ENCODE results near the gene DDX59. TPM values are rescaled to one million over a fixed set of nuclear protein-coding genes. Genes with fewer than 3 reads are reported as not detected.

Gene DDX59
- total and polyA plus RNA-seq, 10 of the 15 experiments (the other 5 are each of a cell fraction or from before 2014, with no cell fraction given), result 17.3 to 42.1 (median 23.6) TPM

DNA sequence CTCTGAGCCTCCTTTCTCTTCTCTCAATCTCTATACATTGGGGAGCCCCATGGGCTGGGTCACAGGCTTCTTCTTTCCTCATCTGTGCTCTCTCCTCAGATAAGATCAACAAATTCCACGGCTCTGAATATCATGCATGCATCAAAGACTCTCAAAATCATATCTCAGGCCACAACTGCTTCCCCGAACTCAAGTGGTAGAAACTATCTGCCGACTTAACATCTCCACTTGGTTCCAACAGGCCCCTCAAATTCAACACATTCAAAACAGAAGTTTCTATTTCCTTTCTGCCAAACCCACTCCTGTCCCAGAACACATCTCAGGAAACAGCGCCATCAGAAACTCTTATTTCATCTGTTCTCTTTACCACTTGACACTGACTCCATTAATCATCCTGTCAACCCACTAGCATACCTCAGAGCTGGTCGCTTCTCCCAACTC lies 16.7 kb downstream of the DDX59 start:
- CTCF ChIA-PET, result interaction anchor here (0.6 to 2.4 kb wide), 2 partner anchors 18 to 31 kb away, joined by 3 to 6 read pairs; no protein-coding TSS in a partner anchor
- Histone ChIP-seq H3K4me1 (ENCODE audit: control insufficient read depth, insufficient read depth, low read length) (peaks cover 37% of the 10 kb centered on the region), H3K27me3 (replicated peaks in 1 of 2; ENCODE audit: control insufficient read depth in 2 of 2, insufficient read depth in 2 of 2, low read length in 1 of 2) (no peaks in the 10 kb centered on the region), H3K9ac (ENCODE audit: control insufficient read depth, insufficient read depth, low read length) (peak overlapping the region; percentile 30; the same call in 1 of the 2 replicates), H2AFZ (ENCODE audit: control insufficient read depth, low read depth, low read length) (peak overlapping the region; percentile 34), H3K4me2 (ENCODE audit: control insufficient read depth, insufficient read depth) (peak overlapping the region; percentile 77), H3K9me3 (replicated peaks; ENCODE audit: control insufficient read depth, insufficient read depth, low read length) (no peaks in the 10 kb centered on the region), H3K36me3 (ENCODE audit: control insufficient read depth in 2 of 2, insufficient read depth in 2 of 2, low read length in 1 of 2) (peaks cover 3 to 19% of the 10 kb centered on the region in 2 experiments; a peak in 3 of 4 replicates), H3K4me3 (peak overlapping the region; percentile 1; the same call in 1 of the 2 replicates), H3K27ac (ENCODE audit: control insufficient read depth, insufficient read depth) (peak overlapping the region; percentile 63), H4K20me1 (ENCODE audit: control insufficient read depth, insufficient read depth) (no peaks in the 10 kb centered on the region), H3K79me2 (ENCODE audit: control insufficient read depth, insufficient read depth, low read length) (no peaks in the 10 kb centered on the region)
- POLR2A ChIA-PET, result interaction anchor here (0.6 to 1.1 kb wide), 4 partner anchors 17 to 251 kb away, joined by 3 to 6 read pairs (median 4); partner anchors contain the start of gene DDX59
- SMC1A ChIA-PET (ENCODE audit: uncharacterized antibody, unreplicated experiment), result interaction anchor here (0.5 to 3.1 kb wide), 7 partner anchors 9 to 113 kb away, joined by 3 to 12 read pairs (median 4); partner anchors contain the start of gene DDX59
- in situ Hi-C loops (cut with MboI), result no loop called here
- intact Hi-C loops (cut with micrococcal nuclease; ENCODE audit: unreplicated experiment), result no loop called here
- RAD21 ChIA-PET (ENCODE audit: unreplicated experiment), result interaction anchor here (0.6 to 2.9 kb wide), 5 partner anchors 12 to 29 kb away, joined by 3 to 12 read pairs (median 7); partner anchors contain the start of gene DDX59
- peak; percentile 42 for ATAC-seq
- 20% methylated on average over 5 of the region's 5 CpGs for WGBS (ENCODE audit: insufficient coverage, insufficient replicate concordance, low lambda C conversion rate, missing lambda C conversion rate)
- peak; percentile 23 for FAIRE-seq
- TSS peak; percentile 51 for BruUV-seq (replicated peaks)
- no peak for DNase-seq (ENCODE audit: low read depth, low spot score)
- TF ChIP-seq EED (IDR thresholded peaks at IDR 0.05; ENCODE audit: low read depth) (peak; percentile 68), CHD1 (IDR thresholded peaks at IDR 0.05; ENCODE audit: low read depth, low read length) (no peak), HDAC2 (IDR thresholded peaks at IDR 0.05) (no peak), MYB (IDR thresholded peaks at IDR 0.05; ENCODE audit: borderline replicate concordance, low read depth, low read length) (no peak), IKZF2 (IDR thresholded peaks at IDR 0.05) (peak; percentile 22 to 49; a peak in 2 of 4 replicates), BMI1 (IDR thresholded peaks at IDR 0.05; ENCODE audit: borderline replicate concordance) (no peak), PML (IDR thresholded peaks at IDR 0.05; ENCODE audit: low read length) (0 out of 2 replicates have a peak, but pooled peaks have one; percentile 31), TCF3 (IDR thresholded peaks at IDR 0.05; ENCODE audit: borderline replicate concordance, insufficient read depth, low read depth, low read length) (no peak), YBX1 (IDR thresholded peaks at IDR 0.05) (no peak), ESRRA (IDR thresholded peaks at IDR 0.05; ENCODE audit: low read length) (no peak), YY1 (IDR thresholded peaks at IDR 0.05; ENCODE audit: low read depth, low read length) (0 out of 2 replicates have a peak, but pooled peaks have one; percentile 2), RCOR1 (conservative IDR thresholded peaks at IDR 0.05; ENCODE audit: low read depth, low read length) (no peak), WRNIP1 (IDR thresholded peaks at IDR 0.05; ENCODE audit: borderline replicate concordance, low read depth, low read length) (no peak), IKZF1 (conservative IDR thresholded peaks at IDR 0.05) (peak; percentile 34; the same call in 1 of the 2 replicates)
- TF ChIP-seq, protein P1, sequence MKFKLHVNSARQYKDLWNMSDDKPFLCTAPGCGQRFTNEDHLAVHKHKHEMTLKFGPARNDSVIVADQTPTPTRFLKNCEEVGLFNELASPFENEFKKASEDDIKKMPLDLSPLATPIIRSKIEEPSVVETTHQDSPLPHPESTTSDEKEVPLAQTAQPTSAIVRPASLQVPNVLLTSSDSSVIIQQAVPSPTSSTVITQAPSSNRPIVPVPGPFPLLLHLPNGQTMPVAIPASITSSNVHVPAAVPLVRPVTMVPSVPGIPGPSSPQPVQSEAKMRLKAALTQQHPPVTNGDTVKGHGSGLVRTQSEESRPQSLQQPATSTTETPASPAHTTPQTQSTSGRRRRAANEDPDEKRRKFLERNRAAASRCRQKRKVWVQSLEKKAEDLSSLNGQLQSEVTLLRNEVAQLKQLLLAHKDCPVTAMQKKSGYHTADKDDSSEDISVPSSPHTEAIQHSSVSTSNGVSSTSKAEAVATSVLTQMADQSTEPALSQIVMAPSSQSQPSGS (IDR thresholded peaks at IDR 0.05; ENCODE audit: low read length), result no peak
- TF ChIP-seq, protein P2, sequence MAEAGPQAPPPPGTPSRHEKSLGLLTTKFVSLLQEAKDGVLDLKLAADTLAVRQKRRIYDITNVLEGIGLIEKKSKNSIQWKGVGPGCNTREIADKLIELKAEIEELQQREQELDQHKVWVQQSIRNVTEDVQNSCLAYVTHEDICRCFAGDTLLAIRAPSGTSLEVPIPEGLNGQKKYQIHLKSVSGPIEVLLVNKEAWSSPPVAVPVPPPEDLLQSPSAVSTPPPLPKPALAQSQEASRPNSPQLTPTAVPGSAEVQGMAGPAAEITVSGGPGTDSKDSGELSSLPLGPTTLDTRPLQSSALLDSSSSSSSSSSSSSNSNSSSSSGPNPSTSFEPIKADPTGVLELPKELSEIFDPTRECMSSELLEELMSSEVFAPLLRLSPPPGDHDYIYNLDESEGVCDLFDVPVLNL (IDR thresholded peaks at IDR 0.05; ENCODE audit: low read depth, low read length), result no peak
- TF ChIP-seq, protein P3, sequence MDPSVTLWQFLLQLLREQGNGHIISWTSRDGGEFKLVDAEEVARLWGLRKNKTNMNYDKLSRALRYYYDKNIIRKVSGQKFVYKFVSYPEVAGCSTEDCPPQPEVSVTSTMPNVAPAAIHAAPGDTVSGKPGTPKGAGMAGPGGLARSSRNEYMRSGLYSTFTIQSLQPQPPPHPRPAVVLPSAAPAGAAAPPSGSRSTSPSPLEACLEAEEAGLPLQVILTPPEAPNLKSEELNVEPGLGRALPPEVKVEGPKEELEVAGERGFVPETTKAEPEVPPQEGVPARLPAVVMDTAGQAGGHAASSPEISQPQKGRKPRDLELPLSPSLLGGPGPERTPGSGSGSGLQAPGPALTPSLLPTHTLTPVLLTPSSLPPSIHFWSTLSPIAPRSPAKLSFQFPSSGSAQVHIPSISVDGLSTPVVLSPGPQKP (IDR thresholded peaks at IDR 0.05; ENCODE audit: low read depth, low read length), result no peak
- TF ChIP-seq, protein P4, sequence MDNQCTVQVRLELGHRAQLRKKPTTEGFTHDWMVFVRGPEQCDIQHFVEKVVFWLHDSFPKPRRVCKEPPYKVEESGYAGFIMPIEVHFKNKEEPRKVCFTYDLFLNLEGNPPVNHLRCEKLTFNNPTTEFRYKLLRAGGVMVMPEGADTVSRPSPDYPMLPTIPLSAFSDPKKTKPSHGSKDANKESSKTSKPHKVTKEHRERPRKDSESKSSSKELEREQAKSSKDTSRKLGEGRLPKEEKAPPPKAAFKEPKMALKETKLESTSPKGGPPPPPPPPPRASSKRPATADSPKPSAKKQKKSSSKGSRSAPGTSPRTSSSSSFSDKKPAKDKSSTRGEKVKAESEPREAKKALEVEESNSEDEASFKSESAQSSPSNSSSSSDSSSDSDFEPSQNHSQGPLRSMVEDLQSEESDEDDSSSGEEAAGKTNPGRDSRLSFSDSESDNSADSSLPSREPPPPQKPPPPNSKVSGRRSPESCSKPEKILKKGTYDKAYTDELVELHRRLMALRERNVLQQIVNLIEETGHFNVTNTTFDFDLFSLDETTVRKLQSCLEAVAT (IDR thresholded peaks at IDR 0.05), result peak; percentile 31; the same call in 1 of the 2 replicates
- TF ChIP-seq, protein P5, sequence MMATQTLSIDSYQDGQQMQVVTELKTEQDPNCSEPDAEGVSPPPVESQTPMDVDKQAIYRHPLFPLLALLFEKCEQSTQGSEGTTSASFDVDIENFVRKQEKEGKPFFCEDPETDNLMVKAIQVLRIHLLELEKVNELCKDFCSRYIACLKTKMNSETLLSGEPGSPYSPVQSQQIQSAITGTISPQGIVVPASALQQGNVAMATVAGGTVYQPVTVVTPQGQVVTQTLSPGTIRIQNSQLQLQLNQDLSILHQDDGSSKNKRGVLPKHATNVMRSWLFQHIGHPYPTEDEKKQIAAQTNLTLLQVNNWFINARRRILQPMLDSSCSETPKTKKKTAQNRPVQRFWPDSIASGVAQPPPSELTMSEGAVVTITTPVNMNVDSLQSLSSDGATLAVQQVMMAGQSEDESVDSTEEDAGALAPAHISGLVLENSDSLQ (IDR thresholded peaks at IDR 0.05), result peak; percentile 86

All from GM12878 (cell line).